Occipital lobe (tissue), 2 donors: ENCODE results near the gene PNMA6E. TPM values are rescaled to one million over a fixed set of nuclear protein-coding genes. Genes with fewer than 3 reads are reported as not detected.

Experiments used
- DNase-seq: peaks from one replicate; lab custom pipeline; 2025; lab: John Stamatoyannopoulos, UW
- total RNA-seq: library from RNA; depleted of rRNA; stranded (reverse); fragments of >200 nt; gene quantifications from one replicate; pipeline ENCODE4 v1.2.3, GENCODE V29; 2014

The PNMA6E gene
- total RNA-seq = not detected

GRCh38 chrX:153401133-153401764 lies at the start of gene PNMA6E:
Gene PNMA6E, minus strand, starts transcription at chrX:153401350. Its CDS starts 2,501 bp downstream, at chrX:153398849.
- DNase-seq = no peak

DNA sequence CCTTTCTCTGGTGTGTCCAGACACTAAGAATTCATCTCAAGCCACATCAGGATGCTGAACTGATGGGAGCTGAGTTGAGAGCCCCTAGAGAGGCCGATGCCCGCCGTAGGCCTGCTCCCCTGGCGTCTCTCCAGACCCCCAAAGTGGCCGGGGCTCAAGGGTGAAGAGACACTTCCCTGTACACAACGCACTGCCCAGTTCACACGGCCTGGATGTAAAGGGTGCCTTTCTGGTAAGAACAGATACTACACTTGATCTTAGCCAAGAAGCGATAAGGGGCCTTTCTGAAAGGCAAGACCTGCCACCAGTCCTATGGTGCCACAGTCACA lies 49.8 kb upstream of the PNMA6E start:
- DNase-seq = no peak

DNA sequence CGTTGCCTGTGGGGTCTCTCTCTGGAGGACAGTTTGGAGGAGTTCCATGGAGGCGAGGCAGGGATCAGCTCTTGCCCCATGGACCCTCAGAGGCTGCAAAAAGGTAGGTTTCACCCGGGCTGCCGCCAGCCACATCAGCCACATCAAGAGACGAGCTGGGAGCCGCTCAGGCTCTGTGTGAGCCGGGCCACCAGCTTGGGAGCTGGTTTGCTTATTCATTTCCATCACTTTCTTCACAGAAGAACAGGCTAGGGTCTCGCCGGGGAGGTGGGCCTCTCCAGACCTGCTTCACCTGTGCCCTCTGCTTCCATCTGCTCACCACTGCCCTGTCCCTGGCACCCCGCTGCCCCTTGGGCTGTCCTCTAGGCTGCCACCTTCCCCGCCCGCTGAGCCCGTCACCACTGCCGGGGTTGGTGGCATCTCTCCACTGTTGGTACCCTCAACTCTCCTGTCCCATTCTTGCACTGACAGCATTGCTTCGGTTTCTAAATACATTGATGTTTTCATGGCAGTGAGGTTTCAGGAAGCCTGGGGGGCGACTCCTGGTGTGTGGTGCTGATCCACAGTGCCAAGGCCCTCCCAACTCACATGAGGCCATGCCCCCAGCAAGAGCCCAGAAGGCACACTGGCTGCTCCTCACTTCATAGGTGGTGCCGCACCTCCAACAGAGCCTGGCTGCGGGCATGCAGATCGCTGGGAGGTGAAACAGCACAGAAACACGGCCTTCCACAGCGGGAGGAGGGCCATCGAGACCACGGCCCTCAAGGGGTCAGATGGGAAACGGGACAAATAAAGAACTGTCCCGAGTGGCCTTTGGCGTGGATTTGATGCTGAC lies 49.2 kb upstream of the PNMA6E start:
- DNase-seq = no peak

GRCh38 chrX:153449368-153450113 lies 48.4 kb upstream of the PNMA6E start:
- DNase-seq = no peak

DNA sequence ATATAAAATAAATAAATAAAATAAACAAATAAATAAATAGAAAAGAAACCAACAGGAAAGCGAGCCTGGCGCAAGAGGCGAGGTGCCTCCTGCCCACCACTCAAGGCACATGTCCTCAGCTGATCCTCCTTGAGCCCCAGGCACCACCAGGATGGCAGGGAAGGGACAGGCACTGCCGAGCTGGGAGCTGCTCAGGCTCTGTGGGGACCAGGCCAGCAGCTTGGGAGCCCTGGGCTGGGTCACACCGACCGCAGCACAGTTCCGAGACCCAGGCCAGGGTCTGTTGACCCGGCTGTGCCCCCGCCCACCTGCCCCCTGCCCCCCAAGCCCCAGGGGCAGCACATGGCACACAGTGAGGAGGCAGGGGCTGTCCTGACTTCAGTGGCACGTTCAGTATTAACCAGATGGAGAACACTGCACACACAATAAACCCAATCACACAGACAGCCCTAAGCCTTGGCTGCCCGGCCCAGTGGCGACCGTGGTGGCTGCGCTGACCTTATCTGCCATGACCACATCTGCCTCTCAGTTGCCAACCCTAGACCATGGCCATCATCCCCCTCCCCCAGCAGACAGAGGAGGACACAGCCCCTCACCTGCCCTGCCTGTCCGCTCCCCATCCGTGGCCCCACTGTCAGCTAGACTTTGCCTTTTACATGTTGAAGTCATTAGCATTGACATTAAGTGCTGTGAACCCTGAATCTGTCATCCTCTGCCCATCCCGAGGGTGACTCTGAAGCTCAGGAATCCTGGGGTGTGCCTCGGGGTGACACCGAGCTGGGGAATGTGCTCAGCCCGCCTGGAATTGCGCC lies 47.6 kb upstream of the PNMA6E start:
- no peak for DNase-seq

DNA sequence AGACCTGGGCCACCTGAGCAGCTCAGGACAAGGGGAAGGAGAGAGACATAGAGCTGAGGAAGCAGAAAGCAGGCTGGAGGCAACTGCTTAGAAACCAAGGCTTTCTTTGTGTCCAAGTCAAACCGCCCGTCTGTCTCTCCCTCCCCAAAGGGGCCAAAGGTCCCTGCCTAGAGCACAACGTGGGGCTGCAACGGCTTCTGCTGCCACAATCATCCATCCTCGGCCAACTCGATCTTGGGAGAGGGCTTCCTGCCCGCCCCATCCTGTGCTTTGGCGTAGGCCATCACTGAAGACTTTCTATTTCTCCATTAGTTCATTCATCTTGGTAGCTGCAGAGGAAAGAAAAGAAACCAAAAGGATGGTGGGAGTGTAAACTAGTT lies 46.4 kb upstream of the PNMA6E start:
- no peak for DNase-seq

DNA sequence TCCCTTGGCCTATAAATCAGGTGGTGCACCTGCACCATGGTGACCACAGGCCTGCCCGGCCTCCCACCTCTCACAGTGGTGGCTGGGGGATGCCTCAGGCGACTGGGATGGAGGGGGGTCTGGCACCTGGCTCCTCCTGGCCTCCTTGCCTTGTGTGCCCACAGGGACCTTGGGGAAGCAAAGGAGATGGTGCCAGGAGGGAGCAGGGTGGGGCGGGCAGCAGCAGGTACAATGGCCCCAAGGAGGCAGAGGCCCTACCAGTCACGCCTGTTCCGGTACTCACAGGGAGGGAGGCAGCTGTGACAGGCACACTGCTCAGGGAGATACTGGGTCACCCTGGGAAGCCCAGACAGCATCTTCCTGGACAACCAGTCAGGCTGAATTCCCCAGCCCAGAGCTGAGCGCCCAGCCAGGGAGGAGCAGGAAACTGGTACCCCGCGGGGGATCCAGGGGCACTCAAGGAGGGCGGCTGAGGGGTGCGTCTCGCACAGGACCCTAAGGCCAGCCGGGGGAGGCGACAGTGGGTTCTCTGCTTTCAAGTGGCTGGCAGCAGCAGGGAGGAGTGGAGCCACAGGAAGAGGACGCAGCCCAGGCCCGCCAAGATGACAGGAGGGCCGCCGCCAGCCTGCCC lies 45.9 kb upstream of the PNMA6E start:
- DNase-seq = no peak

- DNase-seq = no peak
Observed at GRCh38 chrX:153446636-153446936, 45.4 kb upstream of the PNMA6E start.

GRCh38 chrX:153445856-153446635 lies 44.9 kb upstream of the PNMA6E start, which contains the start of gene TREX2:
Gene TREX2, minus strand, starts transcription at chrX:153446056. Its CDS starts 626 bp downstream, at chrX:153445430.
- DNase-seq = no peak

DNA sequence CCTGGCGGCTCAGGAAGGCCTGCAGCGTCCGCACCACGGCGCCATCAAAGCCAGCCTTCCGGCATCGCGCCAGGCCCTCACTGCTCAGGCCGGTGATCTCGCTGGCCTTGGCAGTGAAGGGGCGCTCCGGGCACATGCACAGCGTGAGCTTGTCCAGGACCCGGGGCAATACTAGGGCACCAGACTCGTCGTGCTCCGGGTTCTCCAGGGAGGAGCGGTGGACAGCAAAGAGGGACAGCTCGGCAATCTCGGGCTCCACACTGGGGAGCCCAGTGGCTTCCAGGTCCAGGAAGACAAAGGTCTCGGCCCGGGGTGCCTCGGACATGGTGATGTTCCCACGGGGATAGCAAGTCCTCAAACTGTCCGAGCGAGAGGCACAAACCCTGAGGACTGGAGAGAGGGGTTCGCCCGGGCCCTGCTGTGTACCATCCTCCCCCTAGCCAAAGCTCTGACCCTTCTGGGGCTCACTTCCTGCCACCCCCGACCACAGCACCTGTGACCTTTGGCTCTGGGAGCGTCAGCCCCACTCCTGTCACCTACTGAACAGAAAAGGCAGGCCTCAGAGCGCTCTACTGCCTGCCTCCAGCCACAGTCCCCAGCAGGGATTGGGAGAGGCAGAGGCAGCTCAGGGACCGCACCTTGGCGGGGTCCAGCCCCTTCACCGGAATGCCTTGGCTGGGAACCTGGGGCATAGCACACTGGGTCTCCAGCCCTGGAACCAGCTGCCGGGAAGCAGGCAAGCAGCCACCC lies 44.1 kb upstream of the PNMA6E start:
- DNase-seq = no peak

- DNase-seq = no peak
Observed at GRCh38 chrX:153444333-153445011, 43.3 kb upstream of the PNMA6E start.

GRCh38 chrX:153443476-153444332 lies 42.6 kb upstream of the PNMA6E start:
- no peak for DNase-seq

DNA sequence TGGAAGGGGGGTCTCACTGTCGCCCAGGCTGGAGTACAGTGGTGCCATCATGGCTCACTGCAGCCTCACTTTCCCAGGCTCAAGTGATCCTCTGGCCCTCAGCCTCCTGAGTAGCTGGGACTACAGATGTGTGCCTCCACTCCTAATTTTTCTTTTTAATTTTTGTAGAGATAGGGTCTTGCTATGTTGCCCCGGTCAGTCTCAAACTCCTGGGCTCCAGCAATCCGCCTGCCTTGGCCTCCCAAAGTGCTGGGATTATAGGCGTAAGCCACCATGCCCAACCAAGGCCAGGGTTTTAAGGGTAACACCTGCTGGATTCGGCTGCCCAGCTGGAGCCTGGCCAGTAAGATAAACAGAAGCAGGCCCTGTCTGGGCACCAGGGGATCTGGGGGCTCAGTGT lies 41.3 kb upstream of the PNMA6E start:
- no peak for DNase-seq

DNA sequence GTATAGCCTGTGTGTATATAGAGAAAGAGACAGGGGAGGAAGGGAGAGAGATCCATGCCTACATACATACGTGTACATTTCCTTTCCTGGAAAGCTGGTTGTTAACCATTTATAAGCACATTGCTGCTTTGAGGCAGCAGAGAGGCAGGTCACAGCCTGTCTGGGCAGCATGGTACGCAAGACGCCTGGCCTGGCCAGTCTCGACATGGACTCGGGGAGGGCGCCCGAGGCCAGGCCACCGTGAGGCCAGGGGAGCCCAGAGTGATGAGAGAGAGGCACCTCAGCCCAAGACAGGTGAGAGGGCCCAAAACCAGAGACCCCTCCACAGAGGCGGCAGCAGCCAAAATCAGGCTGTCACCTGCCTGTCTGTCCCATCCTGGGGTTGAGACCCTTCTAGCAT lies 40.8 kb upstream of the PNMA6E start:
- no peak for DNase-seq

GRCh38 chrX:153441296-153441695 lies 40.1 kb upstream of the PNMA6E start:
- no peak for DNase-seq

DNA sequence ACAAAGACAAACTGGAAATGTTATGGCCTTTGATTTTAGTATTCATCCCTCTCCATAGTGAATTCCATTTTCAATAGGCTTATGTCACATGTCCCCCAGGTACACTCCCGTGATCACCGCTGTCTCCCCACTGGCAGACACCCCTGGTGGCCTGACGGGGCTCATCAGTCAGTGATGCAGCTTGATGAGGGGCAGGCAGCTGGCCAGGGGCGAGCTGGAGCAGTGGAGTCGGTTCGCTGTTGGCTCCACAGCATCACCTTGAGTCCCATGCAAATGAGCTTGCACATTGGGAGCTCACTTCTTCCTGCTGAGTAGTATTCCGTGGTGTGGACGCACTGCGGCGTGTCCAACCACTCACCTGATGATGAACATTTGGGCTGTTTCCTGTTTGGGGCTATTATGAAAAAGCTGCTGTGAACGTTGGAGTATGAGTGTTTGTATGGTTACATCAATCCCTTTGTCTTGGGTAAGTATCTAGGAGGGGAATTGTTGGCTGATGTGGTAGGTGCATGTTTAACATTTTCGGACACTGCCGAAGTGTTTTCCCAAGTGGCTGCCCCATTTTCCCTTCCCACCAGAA lies 39.5 kb upstream of the PNMA6E start:
- no peak for DNase-seq

- no peak for DNase-seq
Observed at GRCh38 chrX:153439977-153440376, 38.8 kb upstream of the PNMA6E start.

GRCh38 chrX:153438532-153438931 lies 37.4 kb upstream of the PNMA6E start:
- no peak for DNase-seq
